Bone marrow (tissue), 2 donors: ENCODE data around the gene EZR.

ENCODE experiments used
- DNase-seq, 2 donors: peaks; one replicate each; lab custom pipeline; 2025; lab: John Stamatoyannopoulos, UW

EZR gene

DNA sequence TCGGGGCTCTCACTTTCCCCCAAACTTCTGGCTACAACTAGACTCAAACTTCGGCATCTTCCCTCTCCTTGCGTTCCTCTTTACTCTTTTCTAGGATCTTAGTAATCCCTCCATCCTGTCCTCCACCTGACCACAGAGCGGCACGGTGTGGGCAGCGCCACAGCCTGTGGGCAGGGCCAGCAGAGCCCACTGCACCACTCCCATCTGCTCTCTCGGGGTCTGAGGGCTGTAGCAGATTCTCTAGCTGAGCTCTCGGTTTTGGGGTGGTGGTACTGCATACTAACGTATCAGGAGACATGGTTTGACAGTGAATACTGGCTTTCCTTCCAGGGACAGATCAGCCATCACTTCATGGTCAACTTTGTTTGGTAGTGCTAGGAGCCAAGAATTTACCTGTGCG, 57.4 kb downstream of the EZR start:
- no peak for DNase-seq

DNA sequence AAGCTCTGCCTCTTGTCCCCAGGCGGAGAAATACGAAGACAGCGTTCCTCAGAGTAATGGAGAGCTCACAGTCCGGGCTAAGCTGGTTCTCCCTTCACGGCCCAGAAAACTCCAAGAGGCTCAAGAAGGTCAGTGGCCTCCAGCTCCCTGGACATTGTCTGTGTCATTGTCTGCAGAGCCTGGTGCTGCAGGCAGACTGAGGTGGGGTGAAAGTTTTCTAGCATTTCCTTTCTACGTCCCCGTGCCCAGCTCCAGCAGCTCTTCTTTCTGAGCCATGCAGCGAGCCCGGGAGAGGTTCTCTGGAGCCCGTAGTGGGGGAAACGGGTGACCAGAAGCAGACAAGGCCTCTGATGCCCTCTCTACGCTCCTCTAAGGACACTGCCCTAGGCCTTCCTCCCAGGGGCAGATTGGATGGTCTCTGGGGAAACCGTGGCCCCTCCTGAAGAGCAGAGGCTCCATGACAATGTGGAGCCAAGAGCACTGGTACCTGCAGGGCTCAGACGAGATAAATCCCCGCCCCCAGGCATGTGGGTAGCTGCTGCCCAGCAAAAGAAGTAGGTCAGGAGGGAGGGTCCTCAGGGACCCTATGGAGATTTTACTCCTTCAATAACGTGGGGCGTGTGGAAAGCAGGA, 58.4 kb downstream of the EZR start:
- no peak for DNase-seq

DNA sequence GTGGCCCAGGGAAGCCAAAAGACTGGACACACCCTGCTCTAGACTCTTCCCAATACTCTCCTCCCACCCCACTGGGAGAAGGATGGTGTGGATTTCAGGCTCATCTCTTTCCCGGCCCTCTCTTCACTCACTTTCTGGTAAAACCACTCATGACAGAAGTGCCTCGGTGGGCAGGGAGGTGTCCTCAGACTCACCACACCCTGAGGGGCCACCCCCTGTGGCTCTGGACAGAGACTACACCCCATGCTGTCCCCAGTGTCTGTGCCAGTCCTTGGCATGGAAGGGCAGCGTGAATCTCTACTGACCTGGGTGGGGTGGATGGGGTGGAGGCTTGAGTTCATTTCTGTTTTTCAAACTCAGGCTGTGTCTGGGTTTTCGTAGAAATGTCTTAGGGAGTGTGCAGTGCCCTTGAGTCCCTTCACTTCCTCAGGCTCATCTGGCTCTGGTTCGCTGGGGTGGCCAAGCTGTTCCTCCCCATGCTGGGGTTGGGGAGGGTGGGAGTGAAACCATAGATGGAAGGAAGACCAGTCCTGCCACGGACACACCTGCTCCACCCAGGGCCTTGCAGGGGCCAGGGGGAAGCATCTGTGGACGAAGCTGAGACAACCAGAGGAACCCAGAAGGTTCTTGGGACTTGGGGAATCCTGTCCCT, 59.1 kb downstream of the EZR start:
- no peak for DNase-seq

DNA sequence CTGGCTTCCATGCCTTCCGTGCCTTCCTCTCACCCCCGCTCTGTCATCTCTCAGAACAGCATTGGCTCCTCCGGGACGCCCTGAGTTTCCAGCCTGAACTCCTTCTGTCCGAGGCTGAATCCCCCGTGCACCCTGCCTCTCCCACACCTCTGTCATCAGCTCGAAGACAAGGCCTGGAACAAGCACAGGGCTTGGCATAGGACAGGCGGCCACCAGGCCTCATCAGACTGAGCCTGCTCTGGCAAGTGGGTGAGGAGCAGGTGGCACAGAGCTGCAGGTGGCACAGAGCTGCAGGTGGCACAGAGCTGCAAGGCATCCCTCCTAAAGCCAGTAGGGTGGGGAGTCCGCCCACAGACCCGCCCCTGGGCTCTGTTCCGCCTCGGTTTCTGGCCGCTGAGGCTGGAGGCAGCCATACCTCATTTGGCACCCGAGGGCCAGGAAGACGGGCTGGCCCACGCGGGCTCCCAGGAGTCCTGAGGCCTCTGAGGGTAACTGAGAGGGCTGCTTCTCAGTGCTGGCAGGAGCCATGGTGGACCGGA, 60.2 kb downstream of the EZR start:
- DNase-seq = no peak

DNA sequence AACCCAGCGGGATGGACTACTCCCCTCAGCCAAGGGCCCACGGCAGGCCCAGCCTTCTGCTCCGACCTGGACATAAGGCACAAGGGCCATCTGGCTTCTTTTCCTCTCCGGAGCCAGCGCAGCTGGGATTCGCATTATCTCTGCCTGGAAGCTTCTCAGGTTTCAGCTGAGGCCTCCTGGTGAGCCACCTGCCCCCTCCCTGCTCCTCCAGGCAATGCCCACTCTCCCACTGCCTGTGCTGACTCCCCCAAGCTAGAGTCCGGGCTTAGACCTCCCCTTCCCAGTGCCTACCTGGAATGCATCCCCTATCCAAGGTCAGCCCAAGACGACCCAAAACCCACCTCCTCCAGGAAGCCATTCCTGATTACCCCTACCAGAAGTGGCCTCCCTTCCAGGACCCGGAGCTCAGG, 60.7 kb downstream of the EZR start:
- DNase-seq = no peak

DNA sequence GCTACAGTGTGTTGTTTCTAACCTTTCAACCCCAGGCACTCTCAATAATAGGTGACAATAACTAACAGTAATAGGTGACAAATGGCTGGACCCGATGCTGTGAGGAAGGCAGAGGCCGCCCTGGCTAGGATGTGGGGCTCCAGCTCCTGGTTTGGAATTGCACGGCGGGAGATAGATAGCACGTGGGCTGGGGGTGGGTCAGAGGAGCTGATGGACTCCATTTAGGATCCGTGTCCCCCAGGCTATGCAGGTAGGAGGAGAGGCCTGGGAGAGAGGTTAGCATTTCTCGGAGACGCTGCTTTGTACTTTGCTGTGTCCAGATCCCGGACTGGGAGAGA, 61.4 kb downstream of the EZR start:
- DNase-seq = no peak

DNA sequence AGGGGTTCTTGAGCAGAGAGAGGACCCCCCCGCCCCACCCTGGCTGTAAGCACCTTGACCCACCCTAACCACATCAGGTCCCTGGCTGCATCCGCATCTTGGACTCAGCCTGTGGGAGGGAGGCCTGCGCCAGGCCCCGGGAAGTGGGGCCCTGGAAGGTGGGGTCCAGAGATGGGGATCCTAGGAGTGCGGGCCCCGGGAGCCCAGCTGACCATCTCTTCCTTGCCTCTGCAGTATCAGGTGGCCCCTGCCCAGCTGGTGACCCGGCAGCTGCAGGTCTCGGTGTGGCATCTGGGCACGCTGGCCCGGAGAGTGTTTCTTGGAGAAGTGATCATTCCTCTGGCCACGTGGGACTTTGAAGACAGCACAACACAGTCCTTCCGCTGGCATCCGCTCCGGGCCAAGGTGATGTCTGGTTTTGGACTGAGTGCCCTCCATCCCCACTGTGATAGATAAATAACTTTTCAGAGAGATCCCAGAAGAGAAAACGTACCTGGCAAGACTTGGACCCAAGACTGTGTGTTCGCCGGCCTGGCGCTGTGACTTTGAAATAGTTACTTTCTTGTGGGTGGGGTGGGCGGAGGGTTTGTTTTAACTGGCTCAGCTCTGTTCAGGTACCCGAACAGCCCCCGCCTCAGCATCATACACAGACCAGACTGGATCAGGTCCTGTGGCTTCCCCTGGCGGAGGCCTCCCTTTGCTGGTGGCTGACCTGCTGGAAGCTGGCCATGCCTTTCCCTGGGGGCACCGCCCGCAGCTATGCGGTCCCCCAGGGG, 62.0 kb downstream of the EZR start:
- DNase-seq = no peak

DNA sequence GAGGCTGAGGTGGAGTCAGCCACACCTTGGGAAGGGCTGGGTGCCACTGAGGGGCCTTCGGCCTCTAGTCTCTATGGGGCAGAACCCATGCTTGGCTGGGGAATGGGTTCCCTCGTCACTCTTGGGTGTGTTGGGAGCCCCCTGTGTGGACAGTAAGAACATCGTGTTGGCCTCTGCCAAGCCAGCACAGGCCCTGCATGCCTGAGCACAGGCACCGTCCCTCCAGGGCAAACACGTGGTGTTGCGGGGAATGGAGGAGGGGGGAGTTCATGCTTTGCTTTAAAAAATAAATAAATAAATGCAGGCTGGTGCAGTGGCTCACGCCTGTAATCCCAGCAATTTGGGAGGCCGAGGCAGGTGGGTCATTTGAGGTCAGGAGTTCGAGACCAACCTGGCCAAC, 63.0 kb downstream of the EZR start:
- DNase-seq = no peak

DNA sequence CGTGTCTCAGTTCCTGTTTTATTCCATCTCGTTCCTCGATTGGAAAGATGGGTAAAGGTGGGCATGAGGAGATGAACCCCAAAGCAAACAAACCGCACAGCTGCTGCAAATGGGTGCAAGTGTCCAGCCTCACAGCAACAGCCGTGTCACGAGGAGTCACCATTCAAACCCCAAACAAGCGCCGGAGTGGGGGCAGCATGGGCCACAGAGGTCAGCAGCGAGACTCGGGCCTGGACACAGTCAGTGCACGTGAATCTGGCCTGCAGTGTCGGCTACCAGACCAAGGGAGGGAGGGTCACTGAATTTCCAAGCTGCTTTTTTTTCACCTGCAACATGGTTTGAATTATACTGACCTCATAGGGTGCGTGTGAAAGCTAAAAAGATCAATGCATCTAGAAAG, 63.5 kb downstream of the EZR start:
- no peak for DNase-seq

DNA sequence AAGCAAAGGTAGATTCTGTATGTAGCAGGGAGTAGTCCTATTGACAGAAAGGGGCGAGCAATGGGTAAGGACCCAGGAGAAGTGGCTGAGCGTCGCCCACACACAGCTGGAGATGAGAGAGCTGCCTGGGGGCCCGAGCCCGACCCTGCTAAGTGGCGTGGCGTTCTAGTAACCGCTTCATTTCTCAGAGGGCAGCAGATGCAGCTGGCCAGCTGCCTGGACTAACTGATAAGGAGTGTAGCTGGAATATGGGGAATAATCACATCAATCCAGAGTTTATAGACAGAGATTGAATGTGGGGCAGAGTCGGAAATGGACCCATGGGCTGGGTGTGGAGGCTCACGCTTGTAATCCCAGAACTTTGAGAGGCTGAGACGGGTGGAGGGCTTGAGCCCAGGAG, 64.4 kb downstream of the EZR start:
- DNase-seq = no peak

DNA sequence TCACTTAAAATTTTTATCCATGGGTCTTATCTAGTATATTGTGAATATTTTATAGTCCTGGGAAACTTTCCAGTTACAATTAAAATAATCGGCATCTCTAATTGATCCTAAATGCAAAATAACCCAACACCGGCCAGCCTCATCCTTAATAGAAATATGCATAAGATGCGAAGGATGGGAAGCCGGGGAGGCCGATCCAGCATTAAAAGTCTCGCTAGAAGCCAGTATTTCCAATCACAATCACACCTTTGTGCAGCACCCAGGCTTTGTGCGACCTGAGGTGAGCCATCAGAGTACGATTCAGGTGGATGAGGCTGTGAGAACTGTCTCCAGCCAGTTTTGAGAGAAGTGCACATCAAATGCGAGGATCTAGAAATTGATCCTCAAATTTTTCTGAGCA, 65.4 kb downstream of the EZR start:
- no peak for DNase-seq

DNA sequence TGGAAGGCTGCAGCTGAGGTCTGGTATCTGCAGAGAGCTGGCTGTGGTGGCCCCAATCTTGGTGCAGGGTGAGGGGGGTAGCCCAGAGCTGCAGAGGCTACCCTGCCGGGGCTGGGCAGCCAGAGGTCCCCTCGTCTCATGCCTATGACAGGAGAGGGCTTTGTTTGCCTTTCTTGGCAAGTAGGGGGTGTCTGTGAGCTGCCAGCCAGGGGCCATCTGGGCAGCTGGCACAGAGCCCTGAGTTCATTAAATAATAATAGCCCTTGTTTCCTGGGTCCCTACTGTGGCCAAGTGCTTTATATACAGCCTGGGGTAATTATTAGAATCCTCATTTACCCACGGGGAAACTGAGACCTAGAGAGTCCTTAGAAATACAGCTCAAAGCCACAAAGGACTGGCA, 66.6 kb downstream of the EZR start:
- no peak for DNase-seq

DNA sequence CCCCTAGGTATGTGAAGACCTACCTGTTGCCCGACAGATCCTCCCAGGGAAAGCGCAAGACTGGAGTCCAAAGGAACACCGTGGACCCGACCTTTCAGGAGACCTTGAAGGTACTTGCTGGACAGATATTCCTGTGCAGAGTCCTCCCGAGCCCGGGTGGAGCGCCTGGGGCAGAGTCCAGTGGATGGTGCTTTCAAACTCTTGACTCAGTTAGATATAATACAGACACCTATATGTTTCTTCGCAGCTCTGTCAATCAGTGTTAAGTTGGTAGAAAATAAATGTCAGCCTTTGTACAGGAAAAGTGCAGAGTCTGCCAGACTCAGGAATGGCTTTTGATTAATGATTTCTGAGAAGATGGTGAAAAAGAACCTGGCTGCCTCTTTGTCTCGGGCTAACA, 67.2 kb downstream of the EZR start:
- no peak for DNase-seq

DNA sequence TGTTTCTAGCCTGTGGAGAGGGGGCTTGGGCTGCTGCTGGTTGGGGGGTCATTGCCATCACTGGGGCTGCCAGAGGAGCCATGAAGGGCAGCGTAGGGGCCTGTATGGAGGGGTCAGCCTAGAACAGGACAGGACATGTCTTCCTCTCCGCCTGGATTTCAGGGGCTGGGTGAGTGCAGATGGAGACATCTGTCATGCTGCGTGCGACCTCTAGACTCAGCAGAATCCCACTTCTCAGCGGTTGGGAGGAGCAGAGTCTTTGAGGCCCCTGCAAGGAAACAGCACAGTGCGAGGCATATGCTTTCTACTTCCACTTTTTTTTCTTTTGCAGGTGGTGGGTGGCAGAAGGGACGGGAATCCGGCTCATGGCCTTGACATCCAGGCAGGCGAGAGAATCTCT, 67.9 kb downstream of the EZR start:
- DNase-seq = no peak

DNA sequence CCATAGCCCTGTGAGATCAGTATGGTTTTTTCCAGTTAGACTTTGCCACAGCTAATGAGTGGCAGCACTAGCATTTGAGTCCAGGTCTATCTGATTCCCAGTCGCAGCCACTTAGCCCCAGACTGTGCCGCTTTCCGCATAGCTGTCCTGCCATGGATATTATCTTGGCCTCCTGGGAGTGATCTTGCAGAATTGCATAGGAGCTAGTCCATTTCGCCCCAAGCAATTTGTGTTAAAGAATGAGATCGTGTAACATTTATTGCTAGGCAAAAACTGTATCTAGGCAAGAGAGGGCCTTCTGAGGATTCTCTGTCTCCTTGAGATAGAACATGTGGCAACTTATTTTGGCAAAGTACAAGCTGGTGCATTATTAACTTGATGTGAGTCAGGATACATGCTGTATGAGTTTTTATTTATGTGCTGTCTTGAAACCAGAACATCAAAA, 74.2 kb downstream of the EZR start:
- no peak for DNase-seq

DNA sequence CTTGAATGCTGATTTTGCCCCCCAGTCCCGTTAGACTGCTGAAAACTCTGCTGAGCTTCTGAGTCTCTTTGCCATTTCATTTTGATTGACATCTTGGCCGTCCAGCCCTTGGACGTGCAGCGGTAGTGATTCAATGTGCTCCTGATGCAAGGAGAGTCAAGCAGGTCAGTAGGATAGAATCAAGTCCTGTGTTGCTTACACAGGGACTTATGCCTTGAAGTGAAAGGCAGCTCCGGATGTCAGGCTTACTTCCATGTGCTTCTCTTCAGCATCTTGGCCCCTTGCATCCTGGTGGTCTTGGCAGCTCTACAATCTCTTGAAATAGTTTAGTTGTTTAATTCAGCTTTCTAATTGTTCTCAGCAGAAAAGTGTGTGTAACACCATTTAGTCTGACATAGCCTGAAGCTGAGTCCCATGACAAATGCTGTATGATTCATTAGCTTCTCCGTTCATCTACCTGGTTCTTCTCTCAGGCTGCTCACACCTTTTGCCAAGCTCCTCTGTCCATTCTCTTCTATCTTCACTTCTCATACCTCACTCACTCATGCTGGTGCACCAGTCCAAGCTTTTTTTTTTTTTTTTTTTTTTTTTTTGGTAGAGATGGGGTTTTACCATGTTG, 76.0 kb downstream of the EZR start:
- no peak for DNase-seq

DNA sequence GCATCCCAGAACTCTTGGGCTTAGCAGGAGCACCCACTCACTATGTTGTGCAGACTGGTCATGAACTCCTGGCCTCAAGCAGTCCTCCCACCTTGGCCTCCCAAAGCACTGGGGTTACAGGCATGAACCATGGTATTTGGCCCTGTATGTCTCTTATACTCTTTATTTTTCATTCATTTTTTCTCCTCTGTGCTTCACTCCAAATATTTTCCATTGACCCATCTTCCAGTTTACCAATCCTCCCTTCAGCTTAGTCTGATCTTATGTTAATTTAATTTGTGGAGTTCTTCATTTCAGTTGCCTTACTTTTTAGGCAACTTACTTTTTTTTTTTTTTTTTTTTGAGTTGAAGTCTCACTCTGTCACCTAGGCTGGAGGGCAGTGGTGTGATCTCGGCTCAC, 79.5 kb downstream of the EZR start:
- DNase-seq = no peak

DNA sequence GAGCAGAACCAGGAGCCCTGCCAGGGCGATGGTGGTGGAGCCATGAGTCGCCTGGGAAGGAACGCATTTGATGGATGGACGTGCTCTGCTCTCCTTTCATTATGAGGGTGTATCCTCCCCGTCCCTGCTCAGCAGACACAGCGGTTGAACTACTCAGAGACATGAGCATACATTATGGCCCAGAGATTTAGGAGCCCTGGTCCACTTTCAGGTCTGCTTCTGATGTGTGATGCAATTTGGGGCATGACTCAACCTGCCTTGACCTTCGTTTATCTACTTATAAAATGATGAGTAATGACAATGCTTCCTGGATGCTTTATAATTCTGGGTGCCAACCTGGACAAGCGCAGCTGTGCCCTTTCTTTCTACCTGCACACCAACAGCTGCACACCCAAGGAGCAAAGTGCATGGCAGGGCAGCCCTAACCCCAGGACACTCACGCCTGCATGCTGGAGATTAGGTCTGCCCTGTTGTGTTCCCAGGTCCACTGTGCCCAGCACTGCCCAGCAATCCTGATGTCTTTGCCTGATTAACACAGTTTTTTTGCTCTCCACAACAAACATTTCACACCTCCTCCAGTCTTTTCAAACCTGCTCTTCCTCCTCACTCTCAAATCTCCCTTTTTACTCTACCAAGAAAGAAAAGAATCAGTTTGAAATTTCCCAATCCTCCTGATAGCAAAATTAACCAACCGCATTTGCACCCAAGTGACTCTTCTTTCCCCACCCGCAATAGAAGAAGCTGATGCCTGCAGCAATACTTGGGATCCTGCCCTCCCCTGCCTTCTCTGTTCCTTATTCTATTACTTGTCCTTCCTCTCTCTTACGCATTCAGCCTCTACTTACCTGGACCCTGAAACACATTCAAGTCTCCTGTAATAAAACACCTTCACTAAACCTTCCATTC, 81.2 kb downstream of the EZR start:
- no peak for DNase-seq

DNA sequence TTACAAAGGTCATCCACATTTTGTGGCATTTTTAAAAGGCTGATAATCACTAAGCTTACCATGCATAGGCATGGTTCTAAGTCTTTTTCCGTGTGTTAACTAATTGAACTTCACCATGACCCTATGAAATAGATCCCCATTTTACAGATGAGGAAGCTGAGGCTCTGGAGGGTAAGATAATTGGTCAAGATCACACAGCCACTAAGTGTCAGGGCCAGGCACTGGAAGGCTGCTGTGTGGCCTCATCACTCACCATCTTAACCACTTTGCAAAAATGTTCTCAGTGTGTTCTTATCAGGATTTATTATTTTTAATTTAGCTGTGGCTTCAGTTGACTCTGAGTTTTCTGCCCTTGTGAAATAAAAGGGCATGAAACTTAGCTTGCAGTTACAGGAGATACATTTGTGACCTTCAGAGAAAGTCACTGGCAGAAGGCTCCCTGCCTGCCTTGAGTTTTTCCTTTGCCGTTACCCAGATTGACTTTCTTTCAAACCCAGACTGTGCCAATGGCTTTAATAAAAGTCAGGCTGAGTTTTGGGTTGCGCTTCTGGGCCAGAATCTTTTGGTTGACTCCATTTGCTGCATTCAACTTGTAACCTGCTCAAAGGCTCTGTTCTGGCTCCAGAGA, 82.0 kb downstream of the EZR start:
- no peak for DNase-seq

DNA sequence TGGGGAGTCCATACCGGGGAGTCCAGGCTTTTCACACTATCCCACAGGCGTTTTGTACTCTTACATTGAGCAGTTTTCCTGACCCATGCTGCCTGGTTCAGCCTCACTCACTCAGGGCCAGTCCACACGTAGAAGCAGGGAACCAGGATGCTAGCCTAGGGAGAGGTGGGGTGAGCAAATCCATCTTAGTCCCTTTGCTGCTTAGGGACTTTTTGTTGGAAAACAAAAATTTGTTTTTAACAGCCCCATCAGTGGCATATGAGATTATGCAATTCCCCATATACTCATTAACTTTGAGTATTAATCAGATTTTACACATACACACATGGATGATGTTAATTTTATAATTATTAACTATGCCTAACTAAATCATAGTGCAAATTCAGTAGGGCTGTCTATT, 84.2 kb downstream of the EZR start:
- DNase-seq = no peak

DNA sequence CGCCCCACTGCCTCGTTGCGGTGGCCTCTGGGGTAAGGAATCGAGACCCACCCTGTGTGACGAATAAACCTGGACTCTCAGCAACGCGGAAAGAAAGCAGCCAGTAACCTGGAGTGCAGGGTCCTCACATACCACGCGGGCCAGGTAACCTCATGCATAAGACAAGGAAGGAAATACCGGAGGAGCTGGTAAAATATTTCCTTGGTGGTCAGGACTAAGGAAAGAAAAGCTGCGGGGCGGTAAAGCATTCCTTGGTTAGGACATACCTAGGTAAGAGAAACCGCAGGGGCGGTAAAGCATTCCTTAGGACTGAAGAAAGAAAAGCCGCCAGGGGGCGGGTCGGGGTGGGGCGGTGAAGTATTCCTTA, 88.6 kb downstream of the EZR start:
- no peak for DNase-seq
